GM19328 (cell line): ENCODE results near the gene FNDC3A.

ENCODE experiments used
- ATAC-seq: cut with Tn5 transposase; IDR thresholded peaks from one replicate; pipeline ENCODE4 v1.9.1; 2021; ENCODE audit warnings: mild to moderate bottlenecking, moderate library complexity; ENCODE audit not compliant: unreplicated experiment

Gene FNDC3A

DNA sequence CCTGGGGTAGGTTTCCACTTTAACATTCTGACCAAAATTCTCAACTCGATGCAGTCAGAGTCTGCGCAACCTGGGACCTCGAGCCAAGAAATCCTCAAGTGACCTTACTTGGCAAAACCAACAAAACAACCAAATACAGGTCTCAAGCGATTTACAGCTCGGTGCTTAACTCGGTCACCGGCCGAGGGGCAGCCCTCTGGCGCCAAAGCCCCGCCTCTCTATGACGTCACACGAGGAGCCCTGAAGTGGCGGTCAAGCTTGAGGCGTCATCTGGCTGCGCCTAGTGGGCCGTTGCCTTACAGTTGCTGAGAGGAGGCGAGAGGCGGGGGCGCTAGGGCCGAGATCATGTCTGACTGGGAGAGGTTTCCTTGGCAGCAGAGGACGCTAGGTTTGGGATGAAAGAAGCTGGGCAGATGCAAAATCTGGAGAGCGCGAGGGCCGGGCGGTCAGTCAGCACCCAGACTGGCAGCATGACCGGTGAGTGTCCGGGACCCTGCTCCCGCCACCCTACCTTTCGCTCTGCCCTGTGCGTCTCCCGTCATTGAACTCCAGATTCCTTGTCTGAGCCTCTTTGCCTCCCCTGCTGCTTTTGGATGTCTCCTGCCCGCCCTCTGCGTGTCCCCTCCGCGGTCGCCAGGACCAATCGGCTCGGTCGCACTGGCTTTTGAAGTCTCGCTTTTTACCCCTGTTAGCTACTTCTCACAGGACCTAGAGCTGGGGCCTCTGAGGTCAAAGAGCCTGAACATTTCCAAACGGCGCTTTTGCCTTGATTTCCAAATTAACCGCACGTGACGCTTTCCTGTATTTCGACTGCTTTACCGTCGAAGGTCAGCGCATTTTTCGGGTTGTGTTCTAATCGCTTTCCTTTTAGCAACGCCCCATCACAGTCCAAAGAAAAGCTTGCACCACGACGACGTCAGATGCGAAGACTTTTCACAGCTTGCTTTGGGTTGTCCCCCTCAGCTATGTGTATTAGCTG, 272.2 kb downstream of the FNDC3A start, which contains the start of gene CDADC1:
Gene CDADC1, plus strand, starts transcription at position 283 of the 979 bp plus-strand sequence. Its CDS starts 113 bp downstream, at position 396.
- peak; percentile 96 for ATAC-seq

- ATAC-seq, result no peak
Measured at GRCh38 chr13:49248622-49249002, 272.9 kb downstream of the FNDC3A start.

DNA sequence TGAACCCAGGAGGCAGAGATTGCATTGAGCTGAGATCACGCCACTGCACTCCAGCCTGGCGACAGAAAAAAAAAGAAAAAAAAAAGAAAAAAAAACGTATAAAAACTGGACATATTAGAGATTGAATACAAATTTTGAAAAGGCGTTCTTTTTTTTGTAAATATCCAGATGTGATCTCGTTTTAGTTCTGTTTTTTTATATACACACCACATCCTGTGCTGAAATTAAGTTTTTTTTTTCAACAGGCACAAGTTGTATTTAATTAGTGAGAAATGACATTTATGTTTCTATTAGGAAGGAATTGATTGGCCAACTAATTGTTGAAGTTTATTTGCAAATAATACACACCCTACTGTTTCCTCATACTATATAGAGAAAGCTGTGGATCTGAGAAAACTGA, 275.6 kb downstream of the FNDC3A start:
- no peak for ATAC-seq

DNA sequence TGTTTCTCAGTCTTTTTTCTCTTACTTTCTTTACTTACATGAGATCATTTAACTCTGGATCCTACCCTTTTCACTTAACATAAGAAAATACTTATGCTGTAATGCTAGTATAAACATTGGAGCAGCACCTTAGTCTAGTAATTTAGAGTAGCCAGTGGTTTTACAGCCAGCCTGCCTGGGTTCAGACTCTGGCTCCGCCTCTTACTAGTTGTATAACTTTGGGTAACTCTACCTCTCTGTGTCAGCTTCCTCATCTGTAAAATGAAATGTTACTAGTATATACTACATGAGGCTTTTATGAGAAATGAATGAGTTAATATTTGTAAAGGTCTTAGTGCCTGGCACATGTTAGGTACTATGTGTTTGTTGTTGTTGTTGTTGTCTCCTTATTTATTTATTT, 277.6 kb downstream of the FNDC3A start:
- ATAC-seq, result no peak

- ATAC-seq, result no peak
Measured at GRCh38 chr13:49254007-49254406, 278.3 kb downstream of the FNDC3A start.

DNA sequence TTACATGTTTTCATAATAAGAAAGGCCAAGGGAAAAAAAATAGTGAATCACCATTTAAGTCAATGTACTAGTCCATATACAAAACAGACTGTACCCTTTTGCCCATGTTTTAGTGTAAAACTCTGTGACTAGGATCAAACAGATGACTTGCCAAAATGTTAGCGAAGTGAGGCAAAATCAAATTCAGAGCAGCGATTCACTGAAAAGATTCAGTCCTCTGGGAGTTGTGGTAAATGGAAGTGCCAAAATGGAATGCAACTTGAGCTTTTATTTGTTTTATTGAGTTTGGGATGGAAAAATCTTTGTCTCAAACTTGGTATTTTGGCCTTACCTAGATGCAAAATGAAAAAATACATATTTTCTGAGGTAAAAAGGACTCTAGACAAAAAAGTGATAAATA, 281.1 kb downstream of the FNDC3A start:
- no peak for ATAC-seq

- no peak for ATAC-seq
Measured at GRCh38 chr13:49258089-49258796, 282.5 kb downstream of the FNDC3A start.
